Gastrocnemius medialis (tissue), 4 donors: Measurements from ENCODE around the gene TTC31.

Experiments used
- POLR2A ChIP-seq, 2 donors: fragments of 450-650 bp; IDR thresholded peaks; one replicate each; pipeline ENCODE4 v1.6.1; 2017; ENCODE audit warnings: antibody characterized with exemption in 2 of 2, mild to moderate bottlenecking in 2 of 2, moderate library complexity in 2 of 2
- TF ChIP-seq, protein P1 (sequence below), 5 experiments: fragments of 450-650 bp in 3 of 5; fragments of 200-600 bp in 2 of 5; sonication (generic) in 2 of 5; IDR thresholded peaks in 4 of 5; conservative IDR thresholded peaks in 1 of 5; 1 replicate in 4 of 5; 2 replicates in 1 of 5; pipeline ENCODE4 v1.5.1; 2016 to 2019; ENCODE audit warnings: antibody characterized with exemption in 5 of 5, mild to moderate bottlenecking in 3 of 5, moderate library complexity in 3 of 5

DNA sequence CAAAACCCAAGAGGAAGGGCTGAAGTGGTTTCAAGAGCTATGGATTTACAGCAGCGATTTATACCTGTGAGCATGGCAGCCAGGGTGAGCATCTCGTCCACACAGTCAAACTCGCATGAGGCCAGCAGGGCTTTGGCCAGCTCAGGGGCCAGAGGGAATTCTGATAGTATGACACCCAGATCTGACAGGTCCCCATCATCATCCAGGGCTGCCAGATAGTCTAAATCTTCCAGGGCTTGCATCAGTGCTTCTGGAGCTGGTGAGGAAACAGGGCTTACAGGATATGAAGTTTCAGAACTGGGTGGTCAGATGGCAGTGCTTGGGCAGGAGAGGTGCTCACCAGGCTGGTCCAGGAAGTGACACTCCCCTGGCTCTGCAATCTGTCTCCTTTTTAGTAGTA, 39.6 kb downstream of the TTC31 start:
- TF ChIP-seq, protein P1, sequence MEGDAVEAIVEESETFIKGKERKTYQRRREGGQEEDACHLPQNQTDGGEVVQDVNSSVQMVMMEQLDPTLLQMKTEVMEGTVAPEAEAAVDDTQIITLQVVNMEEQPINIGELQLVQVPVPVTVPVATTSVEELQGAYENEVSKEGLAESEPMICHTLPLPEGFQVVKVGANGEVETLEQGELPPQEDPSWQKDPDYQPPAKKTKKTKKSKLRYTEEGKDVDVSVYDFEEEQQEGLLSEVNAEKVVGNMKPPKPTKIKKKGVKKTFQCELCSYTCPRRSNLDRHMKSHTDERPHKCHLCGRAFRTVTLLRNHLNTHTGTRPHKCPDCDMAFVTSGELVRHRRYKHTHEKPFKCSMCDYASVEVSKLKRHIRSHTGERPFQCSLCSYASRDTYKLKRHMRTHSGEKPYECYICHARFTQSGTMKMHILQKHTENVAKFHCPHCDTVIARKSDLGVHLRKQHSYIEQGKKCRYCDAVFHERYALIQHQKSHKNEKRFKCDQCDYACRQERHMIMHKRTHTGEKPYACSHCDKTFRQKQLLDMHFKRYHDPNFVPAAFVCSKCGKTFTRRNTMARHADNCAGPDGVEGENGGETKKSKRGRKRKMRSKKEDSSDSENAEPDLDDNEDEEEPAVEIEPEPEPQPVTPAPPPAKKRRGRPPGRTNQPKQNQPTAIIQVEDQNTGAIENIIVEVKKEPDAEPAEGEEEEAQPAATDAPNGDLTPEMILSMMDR (IDR thresholded peaks at IDR 0.05 in 4 of 5, conservative IDR thresholded peaks at IDR 0.05 in 1 of 5), result no peak
- no peak for TF ChIP-seq POLR2A (IDR thresholded peaks at IDR 0.05)
